ENCODE data around the gene TAS1R3.

Gene TAS1R3

GRCh38 chr1:1340185-1340584, 9.1 kb downstream of the TAS1R3 start:
- DNase-seq (ENCODE audit: low read depth in 2 of 2), result no peak

- no peak for DNase-seq (ENCODE audit: low read depth in 2 of 2)
These were observed 9.9 kb downstream of the TAS1R3 start for GRCh38 chr1:1340791-1341548.

- DNase-seq (ENCODE audit: low read depth in 2 of 2), result no peak
These were observed 10.5 kb downstream of the TAS1R3 start for GRCh38 chr1:1341549-1342021.

GRCh38 chr1:1342061-1342562, 11.0 kb downstream of the TAS1R3 start:
- no peak for DNase-seq (ENCODE audit: low read depth in 2 of 2)

- no peak for DNase-seq (ENCODE audit: low read depth in 2 of 2)
These were observed 11.6 kb downstream of the TAS1R3 start for GRCh38 chr1:1342584-1343115.

GRCh38 chr1:1343811-1344421, 12.8 kb downstream of the TAS1R3 start:
- DNase-seq (ENCODE audit: low read depth in 2 of 2), result no peak

- DNase-seq (ENCODE audit: low read depth in 2 of 2), result peak in 1 of 2 donors; percentile 52
These were observed 13.7 kb downstream of the TAS1R3 start for GRCh38 chr1:1344655-1345361.

- DNase-seq (ENCODE audit: low read depth in 2 of 2), result no peak
These were observed 14.3 kb downstream of the TAS1R3 start for GRCh38 chr1:1345384-1345783.

- no peak for DNase-seq (ENCODE audit: low read depth in 2 of 2)
These were observed 14.9 kb downstream of the TAS1R3 start for GRCh38 chr1:1345860-1346500.

GRCh38 chr1:1346501-1346890, 15.4 kb downstream of the TAS1R3 start:
- DNase-seq (ENCODE audit: low read depth in 2 of 2), result no peak

GRCh38 chr1:1347026-1347595, 16.0 kb downstream of the TAS1R3 start:
- DNase-seq (ENCODE audit: low read depth in 2 of 2), result no peak

- DNase-seq (ENCODE audit: low read depth in 2 of 2), result no peak
These were observed 16.8 kb downstream of the TAS1R3 start for GRCh38 chr1:1347663-1348419.

- DNase-seq (ENCODE audit: low read depth in 2 of 2), result no peak
These were observed 17.6 kb downstream of the TAS1R3 start for GRCh38 chr1:1348420-1349255.

GRCh38 chr1:1349256-1350012, 18.4 kb downstream of the TAS1R3 start, which contains the start of gene DVL1:
Gene DVL1 (minus strand): TSS chr1:1349418. CDS start chr1:1349065, 353 bp downstream.
- DNase-seq (ENCODE audit: low read depth in 2 of 2), result peak; percentile 44 to 62

GRCh38 chr1:1351511-1352427, 20.7 kb downstream of the TAS1R3 start:
- no peak for DNase-seq (ENCODE audit: low read depth in 2 of 2)

GRCh38 chr1:1352786-1353388, 21.8 kb downstream of the TAS1R3 start:
- no peak for DNase-seq (ENCODE audit: low read depth in 2 of 2)

GRCh38 chr1:1353389-1354151, 22.5 kb downstream of the TAS1R3 start:
- DNase-seq (ENCODE audit: low read depth in 2 of 2), result no peak

Data from stimulated activated CD8-positive, alpha-beta memory T cell treated with anti-CD3 and anti-CD28 coated beads, Interleukin-2, amount 100 ng/mL, for 48 hours (primary cell).